Colonic mucosa (tissue), 4 donors: ENCODE results near the gene PDPN. TPM values are rescaled to one million over a fixed set of nuclear protein-coding genes. Genes with fewer than 3 reads are reported as not detected.

Source experiments
- DNase-seq: peaks from one replicate; pipeline ENCODE4 v3.0.0-alpha.2; 2020
- H3K27ac ChIP-seq: fragments of 200-600 bp; one replicate; pipeline ENCODE4 v1.8.0; 2021
- H3K27me3 ChIP-seq: fragments of 200-600 bp; one replicate; pipeline ENCODE4 v1.8.0; 2021
- H3K36me3 ChIP-seq: fragments of 200-600 bp; one replicate; pipeline ENCODE4 v1.8.0; 2021
- H3K4me1 ChIP-seq: fragments of 200-600 bp; one replicate; pipeline ENCODE4 v1.8.0; 2021; ENCODE audit warnings: mild to moderate bottlenecking
- H3K4me3 ChIP-seq: fragments of 200-600 bp; one replicate; pipeline ENCODE4 v1.8.0; 2021
- H3K9ac ChIP-seq, 2 donors: one replicate each; pipeline ENCODE4 v1.7.0; 2013; ENCODE audit warnings: control low read depth in 2 of 2, low read depth in 2 of 2, low read length in 2 of 2
- H3K9me3 ChIP-seq: fragments of 200-600 bp; one replicate; pipeline ENCODE4 v1.8.0; 2021
- intact Hi-C: fragments of 100-400 bp; cut with DNase I; formaldehyde crosslinking; loops from one replicate; pipeline ENCODE4 v1.14.1; 2022
- total RNA-seq, 2 donors: library from RNA; stranded (reverse); fragmentation: NEBNext Ultra II Directional in 1 of 2; extraction: Animal tissue kit (Norgen Biotek cat#: 25700) in 1 of 2; gene quantifications; one replicate each; pipeline ENCODE4 v1.2.1, GENCODE V29; 2021
- TF ChIP-seq, protein P1 (sequence below): fragments of 200-600 bp; IDR thresholded peaks from one replicate; pipeline ENCODE4 v1.8.0; 2022; ENCODE audit warnings: antibody characterized with exemption, mild to moderate bottlenecking
- donor health status: healthy.
- donor health status: DM: no; HTN: no; CAD: no.
- donor health status: DM: no; HTN: no; CAD: no.

PDPN gene
- total RNA-seq, 2 donors from 2014 or later: 2.7 to 6.1 TPM

- H3K4me1 ChIP-seq: no peaks in the 10 kb centered on the region
- DNase-seq: no peak
- no peak overlapping the region for H3K27ac ChIP-seq
- TF ChIP-seq, protein P1, sequence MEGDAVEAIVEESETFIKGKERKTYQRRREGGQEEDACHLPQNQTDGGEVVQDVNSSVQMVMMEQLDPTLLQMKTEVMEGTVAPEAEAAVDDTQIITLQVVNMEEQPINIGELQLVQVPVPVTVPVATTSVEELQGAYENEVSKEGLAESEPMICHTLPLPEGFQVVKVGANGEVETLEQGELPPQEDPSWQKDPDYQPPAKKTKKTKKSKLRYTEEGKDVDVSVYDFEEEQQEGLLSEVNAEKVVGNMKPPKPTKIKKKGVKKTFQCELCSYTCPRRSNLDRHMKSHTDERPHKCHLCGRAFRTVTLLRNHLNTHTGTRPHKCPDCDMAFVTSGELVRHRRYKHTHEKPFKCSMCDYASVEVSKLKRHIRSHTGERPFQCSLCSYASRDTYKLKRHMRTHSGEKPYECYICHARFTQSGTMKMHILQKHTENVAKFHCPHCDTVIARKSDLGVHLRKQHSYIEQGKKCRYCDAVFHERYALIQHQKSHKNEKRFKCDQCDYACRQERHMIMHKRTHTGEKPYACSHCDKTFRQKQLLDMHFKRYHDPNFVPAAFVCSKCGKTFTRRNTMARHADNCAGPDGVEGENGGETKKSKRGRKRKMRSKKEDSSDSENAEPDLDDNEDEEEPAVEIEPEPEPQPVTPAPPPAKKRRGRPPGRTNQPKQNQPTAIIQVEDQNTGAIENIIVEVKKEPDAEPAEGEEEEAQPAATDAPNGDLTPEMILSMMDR: no peak
- no peak overlapping the region for H3K4me3 ChIP-seq
- H3K36me3 ChIP-seq: no peaks in the 10 kb centered on the region
- no peaks in the 10 kb centered on the region for H3K27me3 ChIP-seq
- no peak overlapping the region for H3K9ac ChIP-seq
- H3K9me3 ChIP-seq: no peaks in the 10 kb centered on the region
- intact Hi-C loops: no loop called here
Observed at GRCh38 chr1:13540866-13541265, 42.8 kb upstream of the PDPN start.

- DNase-seq: no peak
- no peaks in the 10 kb centered on the region for H3K9me3 ChIP-seq
- H3K27me3 ChIP-seq: no peaks in the 10 kb centered on the region
- no peak overlapping the region for H3K27ac ChIP-seq
- no peaks in the 10 kb centered on the region for H3K4me1 ChIP-seq
- no peaks in the 10 kb centered on the region for H3K36me3 ChIP-seq
- TF ChIP-seq, protein P1: no peak
- H3K4me3 ChIP-seq: no peak overlapping the region
- intact Hi-C loops: no loop called here
- H3K9ac ChIP-seq: no peak overlapping the region
Observed at GRCh38 chr1:13541435-13542215, 42.0 kb upstream of the PDPN start.

DNA sequence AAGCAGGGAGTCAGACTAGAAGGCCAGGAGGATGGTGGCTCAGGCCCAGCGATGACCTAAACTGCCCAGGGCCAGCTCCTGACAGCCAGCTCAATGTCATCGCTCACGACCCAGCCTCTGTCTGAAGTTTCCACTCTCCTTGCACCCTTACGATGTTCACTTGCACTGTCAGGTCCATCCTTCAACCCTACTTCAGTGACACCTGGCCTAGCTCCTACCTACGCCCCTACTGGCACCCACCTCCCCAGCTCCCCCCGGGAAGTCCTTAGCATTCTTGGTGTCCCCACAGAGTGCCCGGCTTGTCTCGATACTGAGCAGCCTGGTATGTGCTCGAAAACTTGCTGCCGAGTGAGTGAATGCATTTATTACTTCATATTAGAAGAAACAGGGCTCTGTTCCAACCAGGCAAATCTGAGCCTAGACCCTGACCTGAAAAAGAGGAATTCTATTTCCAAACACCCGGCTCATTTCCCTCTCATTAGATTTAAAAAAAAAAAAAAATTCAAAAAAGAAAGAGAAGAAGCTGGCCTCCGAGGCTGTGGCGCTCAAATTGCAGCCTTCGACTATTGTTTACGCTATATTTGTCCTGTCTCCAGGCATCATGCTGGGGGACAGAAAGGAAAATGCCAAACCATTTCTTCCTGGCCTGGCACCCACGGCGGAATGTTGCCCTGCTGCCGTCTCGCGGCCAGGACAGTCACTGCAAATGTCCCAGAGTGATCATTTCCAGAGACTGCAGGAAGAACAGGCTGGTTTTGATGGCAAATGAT, 40.0 kb upstream of the PDPN start:
- H3K9ac ChIP-seq: no peak overlapping the region
- TF ChIP-seq, protein P1: peak; percentile 21
- no peaks in the 10 kb centered on the region for H3K4me1 ChIP-seq
- H3K27me3 ChIP-seq: no peaks in the 10 kb centered on the region
- no peaks in the 10 kb centered on the region for H3K9me3 ChIP-seq
- no peak overlapping the region for H3K4me3 ChIP-seq
- no peaks in the 10 kb centered on the region for H3K36me3 ChIP-seq
- no peak for DNase-seq
- intact Hi-C loops: no loop called here
- H3K27ac ChIP-seq: no peak overlapping the region

- no peaks in the 10 kb centered on the region for H3K27me3 ChIP-seq
- TF ChIP-seq, protein P1: no peak
- H3K9ac ChIP-seq: no peak overlapping the region
- H3K27ac ChIP-seq: no peak overlapping the region
- DNase-seq: no peak
- no peaks in the 10 kb centered on the region for H3K36me3 ChIP-seq
- intact Hi-C loops: no loop called here
- no peak overlapping the region for H3K4me3 ChIP-seq
- H3K9me3 ChIP-seq: no peaks in the 10 kb centered on the region
- no peaks in the 10 kb centered on the region for H3K4me1 ChIP-seq
Observed at GRCh38 chr1:13544221-13544556, 39.4 kb upstream of the PDPN start.

DNA sequence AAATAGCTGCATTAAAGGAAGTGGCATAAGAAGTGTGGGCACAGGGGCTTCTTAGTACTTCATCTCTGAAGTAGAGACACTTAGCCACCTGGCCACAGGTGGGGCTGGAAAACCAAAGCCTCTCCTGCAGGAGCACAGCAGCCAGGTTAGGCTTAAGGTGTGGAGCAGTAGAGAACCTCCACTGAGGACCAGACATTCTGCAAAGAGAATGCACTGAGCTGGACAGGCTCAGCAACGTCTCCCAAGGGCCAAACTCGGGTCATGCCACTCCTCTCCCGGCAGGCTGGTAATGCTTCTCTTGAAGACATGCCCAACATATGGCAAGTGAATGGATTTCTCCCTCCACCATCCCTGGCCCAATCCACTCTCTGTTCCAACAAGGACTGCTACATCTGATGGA, 36.8 kb upstream of the PDPN start:
- intact Hi-C loops: no loop called here
- no peak overlapping the region for H3K9ac ChIP-seq
- TF ChIP-seq, protein P1: no peak
- H3K36me3 ChIP-seq: no peaks in the 10 kb centered on the region
- H3K4me3 ChIP-seq: no peak overlapping the region
- no peaks in the 10 kb centered on the region for H3K4me1 ChIP-seq
- H3K27me3 ChIP-seq: no peaks in the 10 kb centered on the region
- no peak overlapping the region for H3K27ac ChIP-seq
- DNase-seq: no peak
- H3K9me3 ChIP-seq: no peaks in the 10 kb centered on the region
